Measurements from ENCODE around the gene TEAD1. TPM values are rescaled to one million over a fixed set of nuclear protein-coding genes. Genes with fewer than 3 reads are reported as not detected.

TEAD1 gene
- total RNA-seq, 4 donors from 2014 or later: 46.1 to 175 (median 126) TPM

DNA sequence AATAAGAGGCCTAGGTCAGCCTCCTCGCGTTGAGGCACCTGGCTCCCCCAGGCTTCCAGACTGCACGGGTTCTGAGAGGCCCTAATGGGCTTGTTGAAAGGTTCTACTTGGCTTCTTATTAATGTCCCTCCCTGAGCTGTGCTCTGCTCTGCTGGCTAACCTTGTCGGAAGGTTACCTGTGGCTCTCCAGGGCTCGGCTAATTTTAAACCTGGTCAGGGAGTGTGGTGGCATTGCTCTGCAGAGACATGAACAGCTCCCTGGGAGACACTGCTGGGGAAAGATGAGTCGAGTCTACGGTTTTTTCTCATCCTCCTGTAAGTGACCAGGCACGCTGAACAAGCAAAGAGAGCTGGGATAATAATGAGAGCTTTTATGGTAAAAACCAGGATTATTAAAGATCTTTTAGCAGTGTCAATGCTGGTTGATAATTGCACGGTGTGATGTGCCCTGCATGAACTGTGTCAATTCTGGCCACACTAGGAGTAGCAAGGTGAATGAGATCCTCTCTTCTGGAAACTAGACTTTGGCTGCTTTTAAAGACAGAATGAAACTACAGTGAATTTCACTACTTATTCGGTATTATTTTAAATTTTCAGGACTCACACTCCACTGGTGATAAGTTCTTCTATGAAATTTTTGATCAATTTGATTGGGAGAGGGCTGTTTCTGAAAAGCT, 70.7 kb downstream of the TEAD1 start:
- H3K36me3 ChIP-seq: no peaks in the 10 kb centered on the region
- H3K4me1 ChIP-seq: peaks cover 74 to 85% of the 10 kb centered on the region in 2 donors
- no peak for TF ChIP-seq CTCF (IDR thresholded peaks at IDR 0.05 in 4 of 5, conservative IDR thresholded peaks at IDR 0.05 in 1 of 5)
- peak in 1 of 2 donors; percentile 69 for TF ChIP-seq POLR2A (IDR thresholded peaks at IDR 0.05)
- H3K9me3 ChIP-seq: no peaks in the 10 kb centered on the region
- peak overlapping the region in 3 of 4 donors; percentile 4 to 20 (median 18) for H3K4me3 ChIP-seq
- peak; percentile 89 to 92 for ATAC-seq
- intact Hi-C loops (cut with DNase I; ENCODE audit: low total_unique reads): loop anchor here (1.0 kb wide), 1 partner anchor 71 kb away; the partner anchor contains the start of gene TEAD1
- peak overlapping the region; percentile 81 to 90 (median 83) for H3K27ac ChIP-seq
- peak; percentile 71 to 87 for DNase-seq
- in situ Hi-C loops (cut with MboI; ENCODE audit: low sequenced_read_pairs in 4 of 4): no loop called here
- no peaks in the 10 kb centered on the region for H3K27me3 ChIP-seq

DNA sequence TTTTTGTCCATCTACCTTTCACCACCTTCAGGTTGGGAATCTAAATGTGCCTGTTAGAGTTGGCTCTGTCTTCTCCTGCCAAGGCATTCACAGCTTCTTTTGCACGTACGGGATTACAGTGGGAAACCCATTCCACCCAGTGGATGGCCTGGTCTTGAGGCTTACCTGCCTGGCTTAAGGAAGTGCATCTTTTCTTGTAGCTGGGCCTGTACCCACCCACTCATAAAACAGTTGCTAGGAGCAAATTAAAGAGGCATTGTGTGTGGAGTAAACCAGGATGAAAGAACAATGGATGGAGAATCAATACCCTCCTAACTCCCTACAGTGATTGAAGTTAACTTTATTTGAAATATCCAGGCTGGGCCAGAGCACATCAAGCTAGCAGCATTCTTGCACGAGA, 71.6 kb downstream of the TEAD1 start:
- intact Hi-C loops (cut with DNase I; ENCODE audit: low total_unique reads) (loop anchor here (1.0 kb wide), 1 partner anchor 71 kb away; the partner anchor contains the start of gene TEAD1), in situ Hi-C loops (cut with MboI; ENCODE audit: low sequenced_read_pairs in 4 of 4) (no loop called here)
- H3K36me3 ChIP-seq: no peaks in the 10 kb centered on the region
- peak overlapping the region in 1 of 4 donors; percentile 8 for H3K4me3 ChIP-seq
- no peaks in the 10 kb centered on the region for H3K9me3 ChIP-seq
- DNase-seq (no peak), ATAC-seq (peak in 1 of 2 donors; percentile 11)
- TF ChIP-seq POLR2A (IDR thresholded peaks at IDR 0.05): no peak
- H3K27me3 ChIP-seq: no peaks in the 10 kb centered on the region
- H3K27ac ChIP-seq: peak overlapping the region; percentile 81 to 90 (median 83)
- peaks cover 78 to 93% of the 10 kb centered on the region in 2 donors for H3K4me1 ChIP-seq

DNA sequence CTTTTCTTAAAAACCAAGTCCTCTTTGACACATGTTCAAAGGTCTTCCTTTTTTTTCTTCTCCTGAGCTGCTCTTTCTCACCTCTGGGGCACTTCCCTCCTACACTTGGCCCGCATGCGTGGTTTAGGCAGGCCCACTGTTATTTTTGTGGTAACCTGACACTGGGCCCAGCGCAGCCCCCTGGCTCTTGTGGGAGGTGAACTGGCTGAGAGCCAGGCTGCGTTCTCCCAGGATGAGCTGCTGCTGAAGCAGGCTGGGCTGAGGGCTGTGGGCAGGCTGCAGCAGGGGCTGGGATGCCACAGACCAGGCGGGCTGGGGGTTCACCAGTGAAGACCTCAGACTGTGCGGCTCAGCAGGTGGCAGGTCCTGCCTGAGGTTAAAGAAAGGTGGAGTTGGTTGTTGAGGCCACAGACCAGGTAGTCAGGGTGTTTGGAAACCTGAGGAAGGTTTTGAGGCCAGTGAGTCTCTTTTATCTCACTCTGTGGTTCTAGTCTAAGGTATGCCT, 72.4 kb downstream of the TEAD1 start:
- Histone ChIP-seq H3K4me1 (peaks cover 74 to 93% of the 10 kb centered on the region in 2 donors), H3K9me3 (no peaks in the 10 kb centered on the region), H3K4me3 (no peak overlapping the region), H3K36me3 (no peaks in the 10 kb centered on the region), H3K27me3 (no peaks in the 10 kb centered on the region), H3K27ac (peak overlapping the region; percentile 81 to 90 (median 83))
- intact Hi-C loops (cut with DNase I; ENCODE audit: low total_unique reads): no loop called here
- TF ChIP-seq CTCF (IDR thresholded peaks at IDR 0.05 in 4 of 5, conservative IDR thresholded peaks at IDR 0.05 in 1 of 5): peak in 3 of 5 experiments; percentile 8 to 17 (median 15)
- TF ChIP-seq POLR2A (IDR thresholded peaks at IDR 0.05): peak in 1 of 2 donors; percentile 13
- in situ Hi-C loops (cut with MboI; ENCODE audit: low sequenced_read_pairs in 4 of 4): no loop called here
- peak; percentile 29 to 45 for ATAC-seq
- DNase-seq: peak; percentile 42 to 87

GRCh38 chr11:12748561-12748960, 74.3 kb downstream of the TEAD1 start:
- Histone ChIP-seq H3K27ac (peak overlapping the region in 3 of 4 donors; percentile 39 to 90 (median 84)), H3K27me3 (no peaks in the 10 kb centered on the region), H3K4me3 (no peak overlapping the region), H3K36me3 (no peaks in the 10 kb centered on the region), H3K9me3 (no peaks in the 10 kb centered on the region), H3K4me1 (peaks cover 68 to 89% of the 10 kb centered on the region in 2 donors)
- no peak for ATAC-seq
- in situ Hi-C loops (cut with MboI; ENCODE audit: low sequenced_read_pairs in 4 of 4): no loop called here
- intact Hi-C loops (cut with DNase I; ENCODE audit: low total_unique reads): no loop called here
- DNase-seq: no peak
- TF ChIP-seq CTCF (IDR thresholded peaks at IDR 0.05 in 4 of 5, conservative IDR thresholded peaks at IDR 0.05 in 1 of 5): no peak
- no peak for TF ChIP-seq POLR2A (IDR thresholded peaks at IDR 0.05)

DNA sequence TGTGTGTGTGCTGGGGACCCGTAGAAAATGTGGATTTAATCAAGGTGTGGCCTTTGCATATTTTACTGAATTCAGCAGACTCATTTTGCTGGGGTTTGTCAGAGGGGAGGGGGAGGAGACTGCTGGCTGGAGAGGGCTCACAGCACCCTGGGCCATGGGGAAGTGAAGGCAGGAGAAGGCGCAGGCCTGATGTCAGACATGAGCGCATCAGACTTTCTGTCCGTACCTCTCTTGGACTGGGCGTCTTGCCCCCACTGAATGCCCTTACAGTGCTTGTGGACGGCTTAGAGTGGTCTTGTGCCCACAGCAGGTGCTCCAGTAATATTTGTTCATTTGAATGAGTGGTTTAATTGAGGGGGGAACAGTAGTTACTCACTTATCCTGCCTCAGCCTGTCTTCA, 75.2 kb downstream of the TEAD1 start:
- peaks cover 68 to 89% of the 10 kb centered on the region in 2 donors for H3K4me1 ChIP-seq
- no peaks in the 10 kb centered on the region for H3K27me3 ChIP-seq
- H3K36me3 ChIP-seq: no peaks in the 10 kb centered on the region
- in situ Hi-C loops (cut with MboI; ENCODE audit: low sequenced_read_pairs in 4 of 4): no loop called here
- intact Hi-C loops (cut with DNase I; ENCODE audit: low total_unique reads): no loop called here
- ATAC-seq (no peak), DNase-seq (no peak)
- H3K27ac ChIP-seq: peak overlapping the region in 3 of 4 donors; percentile 25 to 90 (median 39)
- no peak overlapping the region for H3K4me3 ChIP-seq
- TF ChIP-seq POLR2A (IDR thresholded peaks at IDR 0.05) (no peak), CTCF (IDR thresholded peaks at IDR 0.05 in 4 of 5, conservative IDR thresholded peaks at IDR 0.05 in 1 of 5) (no peak)
- H3K9me3 ChIP-seq: no peaks in the 10 kb centered on the region

Data from gastrocnemius medialis (tissue), 4 donors.